ENCODE data around the gene SUSD6.

The SUSD6 gene

GRCh38 chr14:69699748-69700303 lies 88.4 kb downstream of the SUSD6 start:
- no peak for TF ChIP-seq CTCF (IDR thresholded peaks at IDR 0.05; ENCODE audit: insufficient read depth, missing control alignments)
- FAIRE-seq (no peak), DNase-seq (ENCODE audit: insufficient read length, low spot score) (no peak)

GRCh38 chr14:69700575-69700974 lies 89.2 kb downstream of the SUSD6 start:
- TF ChIP-seq CTCF (IDR thresholded peaks at IDR 0.05; ENCODE audit: insufficient read depth, missing control alignments) = no peak
- FAIRE-seq = no peak
- no peak for DNase-seq (ENCODE audit: insufficient read length, low spot score)

- no peak for DNase-seq (ENCODE audit: insufficient read length, low spot score)
- TF ChIP-seq CTCF (IDR thresholded peaks at IDR 0.05; ENCODE audit: insufficient read depth, missing control alignments) = no peak
- no peak for FAIRE-seq
Observed at GRCh38 chr14:69701291-69701690, 89.9 kb downstream of the SUSD6 start.

GRCh38 chr14:69701857-69702256 lies 90.5 kb downstream of the SUSD6 start:
- DNase-seq (ENCODE audit: insufficient read length, low spot score) = no peak
- no peak for FAIRE-seq
- TF ChIP-seq CTCF (IDR thresholded peaks at IDR 0.05; ENCODE audit: insufficient read depth, missing control alignments) = no peak

- TF ChIP-seq CTCF (IDR thresholded peaks at IDR 0.05; ENCODE audit: insufficient read depth, missing control alignments) = no peak
- DNase-seq (ENCODE audit: insufficient read length, low spot score) (no peak), FAIRE-seq (no peak)
Observed at GRCh38 chr14:69703047-69704039, 91.9 kb downstream of the SUSD6 start.

- FAIRE-seq = no peak
- TF ChIP-seq CTCF (IDR thresholded peaks at IDR 0.05; ENCODE audit: insufficient read depth, missing control alignments) = no peak
- no peak for DNase-seq (ENCODE audit: insufficient read length, low spot score)
Observed at GRCh38 chr14:69704319-69704718, 92.9 kb downstream of the SUSD6 start.

GRCh38 chr14:69705706-69706105 lies 94.3 kb downstream of the SUSD6 start:
- FAIRE-seq (no peak), DNase-seq (ENCODE audit: insufficient read length, low spot score) (no peak)
- TF ChIP-seq CTCF (IDR thresholded peaks at IDR 0.05; ENCODE audit: insufficient read depth, missing control alignments) = no peak
